OCI-M2 (cell line): Measurements from ENCODE around the gene SGF29.
"Not testable (repeated sequence)": the region's sequence is repeated elsewhere in the genome, so short reads cannot be mapped to it uniquely, and the experiment has no call there.

Experiments
- DNase-seq: peaks from one replicate; lab custom pipeline; 2025; ENCODE audit not compliant: unreplicated experiment; lab: John Stamatoyannopoulos, UW

SGF29 gene

GRCh38 chr16:28532940-28533647 is 20.6 kb upstream of the SGF29 start:
- no peak for DNase-seq

GRCh38 chr16:28534542-28535373 is 19.0 kb upstream of the SGF29 start:
- no peak for DNase-seq

GRCh38 chr16:28537076-28537475 is 16.6 kb upstream of the SGF29 start:
- no peak for DNase-seq

GRCh38 chr16:28537964-28538732 is 15.6 kb upstream of the SGF29 start:
- DNase-seq = no peak

- DNase-seq = no peak
These were observed 14.8 kb upstream of the SGF29 start, which contains the start of gene NUPR1 for GRCh38 chr16:28538733-28539596. TSS of gene NUPR1 (minus strand) at chr16:28538974. CDS start at chr16:28538907, 67 bp downstream.

- no peak for DNase-seq
These were observed 13.4 kb upstream of the SGF29 start for GRCh38 chr16:28540346-28540745.

DNA sequence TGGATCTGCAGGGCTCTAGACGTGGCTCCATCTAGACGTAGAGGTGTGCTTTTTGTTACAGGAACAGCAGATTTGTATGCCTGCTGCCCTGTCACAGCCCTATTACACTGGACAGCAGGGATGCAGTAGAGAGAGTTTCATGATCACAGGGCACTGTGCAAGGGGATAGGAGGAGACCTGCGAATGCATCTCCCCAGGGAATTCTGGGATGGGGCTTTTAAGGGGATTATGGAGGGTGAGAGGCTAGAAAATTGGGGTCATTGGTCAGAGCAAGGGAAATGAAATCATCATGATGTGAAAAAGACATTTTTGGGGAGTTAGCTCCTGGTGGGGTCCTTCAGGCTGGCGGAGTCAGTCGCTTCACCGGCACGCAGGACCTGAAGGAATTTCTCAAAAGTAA is 11.1 kb upstream of the SGF29 start:
- DNase-seq = no peak

GRCh38 chr16:28543072-28543471 is 10.6 kb upstream of the SGF29 start:
- no peak for DNase-seq

DNA sequence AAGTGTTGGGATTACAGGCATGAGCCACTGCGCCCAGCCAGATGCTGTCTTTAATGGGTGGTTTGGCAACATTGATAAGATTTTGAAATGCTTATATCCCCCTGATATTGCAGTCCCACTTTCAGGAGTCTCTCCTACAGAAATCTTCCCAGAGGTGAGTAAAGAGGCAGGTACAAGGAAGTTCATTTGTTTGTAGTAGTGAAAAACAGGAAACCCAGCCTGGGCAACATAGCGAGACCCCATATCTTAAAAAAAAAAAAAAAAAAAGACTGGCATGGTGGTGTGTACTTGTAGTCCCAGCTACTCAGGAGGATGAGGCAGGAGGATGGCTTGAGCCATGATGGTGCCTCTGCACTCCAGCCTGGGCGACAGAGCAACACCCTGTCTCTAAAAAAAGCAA is 8.7 kb upstream of the SGF29 start:
- DNase-seq = no peak

- not testable (repeated sequence) for DNase-seq
These were observed 7.8 kb upstream of the SGF29 start for GRCh38 chr16:28545964-28546363.

DNA sequence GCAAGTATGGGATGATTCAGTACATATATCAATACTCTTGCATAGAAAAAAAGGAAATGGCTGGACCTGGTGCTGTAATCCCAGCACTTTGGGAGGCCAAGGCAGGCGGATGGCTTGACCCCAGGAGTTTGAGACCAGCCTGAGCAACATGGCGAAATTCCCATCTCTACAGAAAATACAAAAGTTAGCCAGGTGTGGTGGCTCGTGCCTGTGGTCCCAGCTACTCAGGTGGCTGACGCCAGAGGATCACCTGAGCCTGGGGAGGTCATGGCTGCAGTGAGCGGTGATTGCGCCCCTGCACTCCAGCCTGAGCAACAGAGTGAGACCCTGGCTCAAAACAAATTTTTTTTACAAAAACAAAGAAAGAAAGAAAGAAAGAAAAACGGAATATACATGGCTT is 7.1 kb upstream of the SGF29 start:
- no peak for DNase-seq

DNA sequence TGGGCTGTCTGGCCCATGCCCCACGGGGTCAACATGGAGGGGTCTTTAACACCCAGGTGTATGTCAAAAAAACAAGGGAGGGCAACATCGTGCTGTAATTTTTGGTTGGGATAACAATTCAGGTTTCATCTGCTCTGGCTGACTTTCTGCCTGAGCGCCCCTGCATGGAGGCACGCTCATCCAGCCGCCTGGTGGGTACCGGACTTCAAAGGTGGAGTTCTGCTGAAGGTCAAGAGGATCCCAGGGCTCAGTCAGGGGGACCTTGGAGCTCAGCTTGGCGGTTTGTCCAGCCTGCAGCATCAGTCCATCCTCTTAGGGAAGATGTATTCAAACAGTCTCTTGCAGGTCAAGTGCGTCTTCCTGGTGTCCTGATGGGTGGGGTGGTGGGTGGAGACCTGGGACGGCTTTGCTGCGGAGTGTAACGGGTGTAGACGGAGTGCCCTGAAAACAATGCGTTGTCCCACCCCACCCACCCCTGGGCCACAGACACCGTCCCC is 5.4 kb upstream of the SGF29 start:
- DNase-seq = no peak

DNA sequence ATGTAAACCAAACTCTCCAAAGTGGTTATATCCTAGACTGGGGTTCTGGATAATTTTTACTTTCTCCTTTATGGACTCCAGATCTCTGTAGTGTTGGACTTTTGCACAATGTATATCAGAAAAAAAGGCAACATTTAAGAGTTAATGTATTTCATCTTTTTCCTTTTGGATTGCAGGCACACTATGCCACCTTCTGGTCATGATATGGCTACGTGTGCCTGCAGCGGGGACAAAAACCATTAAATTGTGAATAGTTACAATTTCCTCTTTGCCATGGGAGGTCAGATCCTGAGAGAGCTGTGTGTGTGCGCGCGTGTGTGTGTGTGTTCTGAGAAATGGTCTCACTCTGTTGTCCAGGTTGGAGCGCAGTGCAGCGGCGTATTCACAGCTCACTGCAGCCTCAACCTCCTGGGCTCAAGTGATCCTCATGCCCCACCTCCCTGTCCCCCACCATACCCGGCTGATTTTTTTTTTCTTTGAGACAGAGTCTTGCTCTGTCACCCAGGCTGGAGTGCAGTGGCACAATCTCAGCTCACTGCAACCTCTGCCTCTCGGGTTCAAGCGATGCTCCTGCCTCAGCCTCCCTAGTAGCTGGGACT is 4.3 kb upstream of the SGF29 start:
- no peak for DNase-seq

- no peak for DNase-seq
These were observed 1.1 kb downstream of the SGF29 start for GRCh38 chr16:28554634-28555423.

DNA sequence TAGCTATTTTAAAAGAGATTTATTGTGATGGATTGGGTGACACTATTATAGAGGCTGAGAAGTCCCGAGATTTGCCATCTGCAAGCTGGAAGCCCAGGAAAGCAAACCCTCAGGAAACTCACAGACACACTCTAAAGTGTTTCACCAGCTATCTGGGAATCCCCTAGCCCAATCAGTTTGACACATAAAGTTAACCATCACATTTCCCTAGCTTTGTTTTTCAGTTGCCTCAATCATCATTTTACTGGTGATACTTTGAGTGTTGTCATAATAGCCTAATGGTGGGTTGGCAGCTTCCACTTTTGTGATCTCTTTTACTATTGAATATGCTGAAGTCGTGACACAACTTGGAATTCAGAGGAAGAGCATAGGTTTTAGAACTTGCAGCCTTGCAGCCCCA is 1.8 kb downstream of the SGF29 start:
- DNase-seq = no peak

GRCh38 chr16:28556914-28557320 is 3.2 kb downstream of the SGF29 start:
- no peak for DNase-seq

- no peak for DNase-seq
These were observed 4.7 kb downstream of the SGF29 start for GRCh38 chr16:28558456-28558855.

GRCh38 chr16:28561557-28562187 is 8.0 kb downstream of the SGF29 start:
- no peak for DNase-seq

- no peak for DNase-seq
These were observed 8.5 kb downstream of the SGF29 start for GRCh38 chr16:28562199-28562598.
